NCI-H526 treated with DMSO at 0.1 percent for 48 hours (cell line): Measurements from ENCODE around the gene PCDHGB4.
"Not testable (repeated sequence)": the region's sequence is repeated elsewhere in the genome, so short reads cannot be mapped to it uniquely, and the experiment has no call there.

Source experiments
- DNase-seq: peaks from one replicate; lab custom pipeline; 2025; lab: John Stamatoyannopoulos, UW

Gene PCDHGB4

GRCh38 chr5:141366016-141366896, 21.2 kb upstream of the PCDHGB4 start:
- no peak for DNase-seq

- DNase-seq, result no peak
Measured at GRCh38 chr5:141369994-141370848, 17.3 kb upstream of the PCDHGB4 start, which contains the start of gene PCDHGB3. TSS of gene PCDHGB3 (plus strand) at chr5:141370242. CDS start at chr5:141370395, 153 bp downstream.

DNA sequence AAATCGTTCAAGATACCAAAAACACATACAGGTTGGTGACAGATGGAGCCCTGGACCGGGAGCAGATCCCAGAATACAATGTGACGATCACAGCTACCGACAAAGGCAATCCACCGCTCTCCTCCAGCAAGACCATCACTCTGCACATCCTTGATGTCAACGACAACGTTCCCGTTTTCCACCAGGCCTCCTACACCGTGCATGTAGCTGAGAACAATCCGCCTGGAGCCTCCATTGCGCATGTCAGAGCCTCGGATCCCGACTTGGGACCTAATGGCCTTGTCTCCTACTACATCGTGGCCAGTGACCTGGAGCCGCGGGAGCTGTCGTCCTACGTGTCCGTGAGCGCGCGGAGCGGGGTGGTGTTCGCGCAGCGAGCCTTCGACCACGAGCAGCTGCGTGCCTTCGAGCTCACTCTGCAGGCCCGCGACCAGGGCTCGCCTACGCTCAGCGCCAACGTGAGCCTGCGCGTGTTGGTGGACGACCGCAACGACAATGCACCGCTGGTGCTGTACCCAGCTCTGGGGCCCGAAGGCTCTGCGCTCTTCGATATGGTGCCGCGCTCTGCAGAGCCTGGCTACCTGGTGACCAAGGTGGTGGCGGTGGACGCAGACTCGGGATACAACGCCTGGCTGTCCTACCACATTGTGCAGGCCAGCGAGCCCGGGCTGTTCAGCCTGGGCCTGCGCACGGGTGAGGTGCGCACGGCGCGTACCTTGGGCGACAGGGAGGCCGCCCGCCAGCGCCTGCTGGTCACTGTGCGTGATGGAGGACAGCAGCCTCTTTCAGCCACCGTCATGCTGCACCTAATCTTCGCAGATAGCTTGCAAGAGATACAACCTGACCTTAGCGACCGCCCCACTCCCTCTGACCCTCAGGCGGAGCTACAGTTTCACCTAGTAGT, 15.7 kb upstream of the PCDHGB4 start:
- DNase-seq, result no peak

- DNase-seq, result no peak
Measured at GRCh38 chr5:141373673-141374317, 13.7 kb upstream of the PCDHGB4 start, which contains the start of gene PCDHGA6. TSS of gene PCDHGA6 (plus strand) at chr5:141373891. CDS start at chr5:141374084, 193 bp downstream.

- DNase-seq, result no peak
Measured at GRCh38 chr5:141374627-141375026, 12.9 kb upstream of the PCDHGB4 start.

DNA sequence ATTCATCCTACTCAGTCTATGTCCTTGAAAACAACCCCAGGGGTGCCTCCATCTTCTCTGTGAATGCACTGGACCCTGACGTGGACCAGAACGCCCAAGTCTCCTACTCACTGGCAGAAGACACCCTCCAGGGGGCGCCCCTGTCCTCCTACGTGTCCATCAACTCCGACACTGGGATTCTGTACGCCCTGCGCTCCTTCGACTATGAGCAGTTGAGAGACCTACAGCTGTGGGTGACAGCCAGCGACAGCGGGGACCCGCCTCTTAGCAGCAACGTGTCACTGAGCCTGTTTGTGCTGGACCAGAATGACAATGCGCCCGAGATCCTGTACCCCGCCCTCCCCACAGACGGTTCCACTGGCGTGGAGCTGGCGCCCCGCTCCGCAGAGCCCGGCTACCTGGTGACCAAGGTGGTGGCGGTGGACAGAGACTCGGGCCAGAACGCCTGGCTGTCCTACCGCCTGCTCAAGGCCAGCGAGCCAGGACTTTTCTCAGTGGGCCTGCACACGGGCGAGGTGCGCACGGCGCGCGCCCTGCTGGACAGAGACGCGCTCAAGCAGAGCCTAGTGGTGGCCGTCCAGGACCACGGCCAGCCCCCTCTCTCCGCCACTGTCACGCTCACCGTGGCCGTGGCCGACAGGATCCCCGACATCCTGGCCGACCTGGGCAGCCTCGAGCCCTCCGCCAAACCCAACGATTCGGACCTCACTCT, 11.9 kb upstream of the PCDHGB4 start:
- not testable (repeated sequence) for DNase-seq

DNA sequence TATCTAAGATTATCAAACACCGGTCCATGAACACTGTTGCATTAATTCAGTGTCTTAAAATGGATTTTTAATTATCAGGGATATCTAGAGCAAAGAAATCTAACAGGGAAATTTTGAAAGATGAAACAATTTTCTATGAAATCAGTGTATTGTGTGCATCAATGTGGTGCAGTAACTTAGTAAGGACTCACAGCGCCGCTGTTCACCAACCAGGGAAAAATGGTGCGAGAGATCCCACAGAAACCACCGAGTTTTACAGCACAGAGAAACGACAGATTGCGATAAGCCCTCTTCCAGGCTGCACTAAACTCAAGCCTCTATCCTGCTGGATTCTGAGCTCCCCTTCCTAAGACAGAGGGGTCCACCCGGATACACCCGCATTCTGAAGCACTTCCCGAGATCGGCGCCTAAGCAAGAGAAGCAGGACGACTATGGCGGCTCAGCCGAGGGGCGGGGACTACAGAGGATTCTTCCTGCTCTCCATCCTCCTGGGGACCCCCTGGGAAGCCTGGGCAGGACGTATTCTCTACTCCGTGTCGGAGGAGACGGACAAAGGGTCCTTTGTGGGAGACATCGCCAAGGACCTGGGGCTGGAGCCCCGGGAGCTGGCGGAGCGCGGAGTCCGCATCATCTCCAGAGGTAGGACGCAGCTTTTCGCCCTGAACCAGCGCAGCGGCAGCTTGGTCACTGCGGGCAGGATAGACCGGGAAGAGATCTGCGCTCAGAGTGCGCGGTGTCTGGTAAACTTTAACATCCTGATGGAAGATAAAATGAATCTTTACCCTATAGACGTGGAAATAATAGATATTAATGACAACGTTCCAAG, 4.8 kb upstream of the PCDHGB4 start, which contains the start of gene PCDHGA7:
Gene PCDHGA7, plus strand, starts transcription at position 274 of the 826 bp plus-strand sequence. Its CDS starts 158 bp downstream, at position 432.
- no peak for DNase-seq

DNA sequence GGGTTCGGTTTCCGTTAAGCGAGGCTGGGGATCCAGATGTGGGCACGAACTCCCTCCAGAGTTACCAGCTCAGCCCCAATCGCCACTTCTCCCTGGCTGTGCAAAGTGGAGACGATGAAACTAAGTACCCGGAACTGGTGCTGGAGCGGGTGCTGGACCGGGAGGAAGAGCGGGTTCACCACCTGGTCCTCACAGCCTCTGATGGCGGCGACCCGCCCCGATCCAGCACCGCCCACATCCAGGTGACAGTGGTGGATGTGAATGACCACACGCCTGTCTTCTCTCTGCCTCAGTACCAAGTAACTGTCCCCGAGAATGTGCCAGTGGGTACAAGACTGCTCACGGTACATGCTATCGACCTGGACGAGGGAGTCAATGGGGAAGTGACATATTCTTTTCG, 4.2 kb upstream of the PCDHGB4 start:
- DNase-seq, result no peak

DNA sequence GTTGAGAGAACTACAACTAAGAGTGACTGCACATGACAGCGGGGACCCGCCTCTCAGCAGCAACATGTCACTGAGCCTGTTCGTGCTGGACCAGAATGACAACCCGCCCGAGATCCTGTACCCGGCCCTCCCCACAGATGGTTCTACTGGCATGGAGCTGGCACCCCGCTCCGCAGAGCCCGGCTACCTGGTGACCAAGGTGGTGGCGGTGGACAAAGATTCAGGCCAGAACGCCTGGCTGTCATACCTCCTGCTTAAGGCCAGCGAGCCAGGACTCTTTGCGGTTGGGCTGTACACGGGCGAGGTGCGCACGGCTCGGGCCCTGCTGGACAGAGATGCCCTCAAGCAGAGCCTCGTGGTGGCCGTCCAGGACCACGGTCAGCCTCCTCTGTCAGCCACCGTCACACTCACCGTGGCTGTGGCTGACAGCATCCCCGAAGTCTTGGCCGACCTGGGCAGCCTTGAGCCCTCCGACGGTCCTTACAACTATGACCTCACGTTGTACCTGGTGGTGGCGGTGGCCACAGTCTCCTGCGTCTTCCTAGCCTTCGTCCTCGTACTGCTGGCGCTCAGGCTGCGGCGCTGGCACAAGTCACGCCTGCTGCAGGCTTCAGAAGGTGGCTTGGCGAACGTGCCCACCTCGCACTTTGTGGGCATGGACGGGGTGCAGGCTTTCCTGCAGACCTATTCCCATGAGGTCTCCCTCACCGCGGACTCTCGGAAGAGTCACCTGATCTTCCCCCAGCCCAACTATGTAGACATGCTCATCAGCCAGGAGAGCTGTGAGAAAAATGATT, 2.8 kb upstream of the PCDHGB4 start:
- DNase-seq, result no peak

- no peak for DNase-seq
Measured at GRCh38 chr5:141388661-141389060, 1.2 kb downstream of the PCDHGB4 start.

GRCh38 chr5:141389153-141390042, 1.9 kb downstream of the PCDHGB4 start:
- no peak for DNase-seq

DNA sequence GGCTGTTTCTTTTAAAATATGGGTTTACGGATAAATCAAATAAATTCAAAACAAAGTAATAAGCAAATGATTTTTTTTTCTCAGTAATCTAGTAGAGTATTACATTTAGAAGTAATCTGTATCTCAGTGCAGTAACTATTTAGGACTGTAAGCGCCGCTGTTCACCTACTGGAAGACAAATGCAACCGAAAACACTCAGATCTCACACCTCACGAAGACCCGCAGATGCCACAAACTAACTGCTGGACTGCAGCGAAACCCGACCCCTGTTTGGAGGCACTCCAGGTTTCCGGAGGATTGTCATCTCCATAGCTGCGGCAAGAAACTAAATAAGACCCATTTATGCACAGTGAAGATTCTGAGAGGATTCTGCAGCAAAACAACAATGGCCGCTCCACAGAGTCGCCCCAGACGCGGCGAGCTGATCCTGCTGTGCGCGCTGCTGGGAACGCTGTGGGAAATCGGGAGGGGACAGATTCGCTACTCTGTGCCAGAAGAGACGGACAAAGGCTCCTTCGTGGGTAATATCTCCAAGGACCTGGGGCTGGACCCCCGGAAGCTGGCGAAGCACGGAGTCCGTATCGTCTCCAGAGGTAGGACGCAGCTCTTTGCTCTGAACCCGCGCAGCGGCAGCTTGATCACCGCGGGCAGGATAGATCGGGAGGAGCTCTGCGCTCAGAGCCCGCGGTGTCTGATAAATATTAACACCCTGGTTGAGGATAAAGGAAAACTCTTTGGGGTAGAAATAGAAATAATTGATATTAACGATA, 5.1 kb downstream of the PCDHGB4 start, which contains the start of gene PCDHGA8:
Gene PCDHGA8, plus strand, starts transcription at position 205 of the 770 bp plus-strand sequence. Its CDS starts 181 bp downstream, at position 386.
- no peak for DNase-seq

DNA sequence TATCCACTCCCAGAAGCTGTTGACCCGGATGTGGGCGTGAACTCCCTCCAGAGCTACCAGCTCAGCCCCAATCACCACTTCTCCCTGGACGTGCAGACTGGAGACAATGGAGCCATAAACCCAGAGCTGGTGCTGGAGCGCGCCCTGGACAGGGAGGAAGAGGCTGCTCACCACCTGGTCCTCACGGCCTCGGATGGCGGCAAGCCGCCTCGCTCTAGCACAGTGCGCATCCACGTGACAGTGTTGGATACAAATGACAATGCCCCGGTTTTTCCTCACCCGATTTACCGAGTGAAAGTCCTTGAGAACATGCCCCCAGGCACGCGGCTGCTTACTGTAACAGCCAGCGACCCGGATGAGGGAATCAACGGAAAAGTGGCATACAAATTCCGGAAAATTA, 5.8 kb downstream of the PCDHGB4 start:
- no peak for DNase-seq

DNA sequence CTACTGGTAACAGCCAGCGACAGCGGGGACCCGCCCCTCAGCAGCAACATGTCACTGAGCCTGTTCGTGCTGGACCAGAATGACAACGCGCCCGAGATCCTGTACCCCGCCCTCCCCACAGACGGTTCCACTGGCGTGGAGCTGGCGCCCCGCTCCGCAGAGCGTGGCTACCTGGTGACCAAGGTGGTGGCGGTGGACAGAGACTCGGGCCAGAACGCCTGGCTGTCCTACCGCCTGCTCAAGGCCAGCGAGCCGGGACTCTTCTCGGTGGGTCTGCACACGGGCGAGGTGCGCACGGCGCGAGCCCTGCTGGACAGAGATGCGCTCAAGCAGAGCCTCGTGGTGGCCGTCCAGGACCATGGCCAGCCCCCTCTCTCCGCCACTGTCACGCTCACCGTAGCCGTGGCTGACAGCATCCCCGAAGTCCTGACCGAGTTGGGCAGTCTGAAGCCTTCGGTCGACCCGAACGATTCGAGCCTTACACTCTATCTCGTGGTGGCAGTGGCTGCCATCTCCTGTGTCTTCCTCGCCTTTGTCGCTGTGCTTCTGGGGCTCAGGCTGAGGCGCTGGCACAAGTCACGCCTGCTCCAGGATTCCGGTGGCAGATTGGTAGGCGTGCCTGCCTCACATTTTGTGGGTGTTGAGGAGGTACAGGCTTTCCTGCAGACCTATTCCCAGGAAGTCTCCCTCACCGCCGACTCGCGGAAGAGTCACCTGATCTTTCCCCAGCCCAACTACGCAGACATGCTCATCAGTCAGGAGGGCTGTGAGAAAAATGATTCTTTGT, 7.1 kb downstream of the PCDHGB4 start:
- DNase-seq, result not testable (repeated sequence)

GRCh38 chr5:141397756-141398551, 10.5 kb downstream of the PCDHGB4 start, which contains the start of gene PCDHGB5:
TSS of gene PCDHGB5 (plus strand) at chr5:141397947. CDS start at chr5:141398128, 181 bp downstream.
- DNase-seq, result not testable (repeated sequence)
